OCI-LY1 (cell line): ENCODE measurements around the gene CHRNB1.

ENCODE experiments used
- EZH2 ChIP-seq: fragments of 200-600 bp; sonication (generic), shearing (Covaris generic); IDR thresholded peaks from 2 replicates; pipeline ENCODE4 v1.8.0; 2017; ENCODE audit warnings: borderline replicate concordance, mixed run types, mild to moderate bottlenecking, antibody characterized with exemption, low read length, moderate library complexity, mixed read lengths
- TF ChIP-seq, protein P1 (sequence below): fragments of 200-600 bp; sonication (generic), shearing (Covaris generic); IDR thresholded peaks from 2 replicates; pipeline ENCODE4 v1.5.1; 2017; ENCODE audit warnings: mild to moderate bottlenecking, antibody characterized with exemption, low read length, moderate library complexity, mixed read lengths

DNA sequence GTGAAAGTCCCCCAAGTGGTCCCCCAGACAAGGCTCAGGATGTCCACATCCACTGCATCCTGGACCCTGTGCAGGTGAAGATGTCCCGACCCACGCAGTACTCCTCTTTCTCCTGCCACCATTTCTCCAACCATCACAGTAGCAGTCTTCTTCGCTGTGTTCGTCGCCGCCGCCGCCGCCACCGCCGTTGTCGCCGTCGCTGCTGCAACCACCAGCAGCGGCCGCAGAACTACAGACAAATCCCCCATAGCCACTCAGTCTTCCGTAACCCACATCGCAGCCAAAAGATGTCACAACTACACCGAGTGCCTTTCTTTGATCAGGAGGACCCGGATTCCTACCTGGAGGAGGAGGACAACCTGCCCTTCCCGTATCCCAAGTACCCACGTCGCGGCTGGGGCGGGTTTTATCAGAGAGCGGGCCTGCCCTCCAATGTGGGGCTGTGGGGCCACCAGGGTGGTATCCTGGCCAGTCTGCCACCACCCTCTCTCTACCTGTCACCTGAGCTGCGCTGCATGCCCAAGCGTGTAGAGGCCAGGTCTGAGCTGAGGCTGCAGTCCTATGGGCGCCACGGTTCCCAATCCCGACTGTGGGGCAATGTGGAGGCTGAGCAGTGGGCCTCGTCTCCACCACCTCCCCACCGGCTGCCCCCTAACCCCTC is 18.5 kb upstream of the CHRNB1 start:
- TF ChIP-seq, protein P1, sequence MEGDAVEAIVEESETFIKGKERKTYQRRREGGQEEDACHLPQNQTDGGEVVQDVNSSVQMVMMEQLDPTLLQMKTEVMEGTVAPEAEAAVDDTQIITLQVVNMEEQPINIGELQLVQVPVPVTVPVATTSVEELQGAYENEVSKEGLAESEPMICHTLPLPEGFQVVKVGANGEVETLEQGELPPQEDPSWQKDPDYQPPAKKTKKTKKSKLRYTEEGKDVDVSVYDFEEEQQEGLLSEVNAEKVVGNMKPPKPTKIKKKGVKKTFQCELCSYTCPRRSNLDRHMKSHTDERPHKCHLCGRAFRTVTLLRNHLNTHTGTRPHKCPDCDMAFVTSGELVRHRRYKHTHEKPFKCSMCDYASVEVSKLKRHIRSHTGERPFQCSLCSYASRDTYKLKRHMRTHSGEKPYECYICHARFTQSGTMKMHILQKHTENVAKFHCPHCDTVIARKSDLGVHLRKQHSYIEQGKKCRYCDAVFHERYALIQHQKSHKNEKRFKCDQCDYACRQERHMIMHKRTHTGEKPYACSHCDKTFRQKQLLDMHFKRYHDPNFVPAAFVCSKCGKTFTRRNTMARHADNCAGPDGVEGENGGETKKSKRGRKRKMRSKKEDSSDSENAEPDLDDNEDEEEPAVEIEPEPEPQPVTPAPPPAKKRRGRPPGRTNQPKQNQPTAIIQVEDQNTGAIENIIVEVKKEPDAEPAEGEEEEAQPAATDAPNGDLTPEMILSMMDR = no peak
- TF ChIP-seq EZH2 = no peak
